HG03354 (cell line): ENCODE results near the gene BTBD16.

Source experiments
- ATAC-seq: cut with Tn5 transposase; IDR thresholded peaks from one replicate; pipeline ENCODE4 v1.9.1; 2021; ENCODE audit warnings: mild to moderate bottlenecking; ENCODE audit not compliant: unreplicated experiment, poor library complexity, severe bottlenecking

Gene BTBD16

DNA sequence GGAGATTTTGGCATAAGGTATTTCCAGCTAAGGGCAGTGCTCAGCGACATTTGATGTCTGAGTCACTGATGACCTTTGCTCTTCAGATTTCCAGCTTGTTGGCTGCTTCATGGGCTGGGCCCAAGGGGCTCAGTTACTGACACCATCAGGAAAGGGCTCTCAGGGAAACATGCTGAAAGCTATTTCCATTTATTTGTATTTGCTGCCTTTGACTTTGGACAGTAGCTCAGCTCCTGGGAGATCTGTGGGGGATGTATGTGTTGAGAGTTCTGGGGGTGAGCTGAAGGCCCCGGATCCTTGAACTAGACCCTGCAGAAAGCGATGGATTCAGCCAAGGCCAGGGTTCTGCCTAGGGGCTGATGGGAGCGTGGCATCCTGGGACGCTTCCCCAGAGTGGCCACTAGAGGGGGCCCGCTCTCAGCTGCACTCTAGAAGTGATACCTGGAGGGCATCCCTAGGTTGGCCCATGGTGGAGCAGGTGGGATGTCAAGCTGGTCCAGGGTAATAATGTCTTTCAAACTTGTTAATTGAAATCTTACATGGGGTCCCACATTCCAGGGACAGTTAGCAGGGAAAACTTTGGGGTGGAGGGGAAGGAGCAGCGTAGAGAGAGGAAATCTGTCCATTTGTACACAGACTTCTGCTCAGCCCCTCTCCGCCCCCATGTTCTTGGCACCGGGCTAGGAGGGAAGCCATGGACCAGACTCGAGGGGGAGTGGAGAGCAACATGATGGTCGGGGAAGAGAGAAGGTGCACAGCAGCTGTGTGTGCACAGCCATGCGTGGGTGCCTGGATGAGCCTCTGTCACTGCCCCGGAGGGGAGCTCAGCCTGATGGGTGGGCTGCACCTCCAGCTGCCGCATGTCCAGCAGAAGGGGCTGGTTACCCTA lies 3.0 kb upstream of the BTBD16 start:
- ATAC-seq, result peak; percentile 90

DNA sequence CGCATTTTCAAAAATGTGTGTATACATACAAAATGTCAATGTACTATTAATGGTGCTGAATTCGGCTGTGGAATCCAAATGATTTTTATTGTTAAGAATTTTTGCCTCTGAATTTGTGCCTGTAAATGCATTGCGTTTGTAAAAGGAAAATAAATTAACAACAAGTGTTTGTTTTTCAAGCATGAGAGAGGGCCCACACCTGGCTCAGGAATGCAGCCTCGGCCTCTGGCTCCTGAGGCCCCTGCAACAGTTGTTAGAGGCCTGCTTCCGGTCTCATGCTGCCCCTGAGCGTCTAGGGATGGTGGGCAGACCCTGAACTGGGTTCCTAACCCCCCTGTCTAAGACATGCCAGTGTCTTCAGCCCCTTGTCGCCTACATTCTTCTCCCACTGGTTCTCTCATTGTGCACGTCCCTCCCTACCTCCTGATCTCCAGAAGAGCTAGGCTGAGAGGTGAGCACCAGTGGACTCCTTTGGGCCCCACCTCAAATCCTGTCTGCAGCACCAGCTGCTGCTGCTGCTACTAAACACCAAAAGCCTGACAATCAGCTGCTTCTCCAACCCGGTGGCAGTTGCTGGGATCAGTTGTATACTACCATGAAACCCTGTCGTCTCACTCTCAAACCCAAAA lies 1.9 kb upstream of the BTBD16 start:
- no peak for ATAC-seq

DNA sequence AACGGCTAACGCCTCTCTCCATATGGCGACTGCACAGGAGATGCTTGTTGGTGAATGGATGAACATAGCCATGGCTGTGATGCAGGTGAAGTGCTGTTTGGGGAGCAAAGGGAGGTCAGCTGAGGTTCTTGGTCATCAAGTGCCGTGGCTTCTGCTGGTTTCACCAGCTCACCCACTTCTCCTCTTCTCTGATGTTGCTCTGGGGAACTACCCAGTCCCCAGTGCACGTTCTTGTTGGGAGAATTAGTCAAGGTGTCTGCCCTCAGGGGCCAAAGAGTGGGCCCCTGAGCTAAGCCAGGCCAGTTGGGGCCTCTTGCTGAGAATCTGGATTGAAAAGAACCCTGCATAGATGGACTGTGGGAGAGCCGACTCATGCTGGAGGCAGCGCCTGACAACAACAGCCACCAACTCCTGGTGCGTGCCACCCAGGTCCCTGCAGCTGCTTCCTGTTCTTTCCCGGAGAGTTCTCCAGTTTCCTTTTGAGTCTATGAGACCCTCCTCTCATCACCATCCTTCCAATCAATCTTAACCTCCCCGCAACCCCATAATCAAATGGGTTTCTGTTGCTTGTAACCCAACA lies 3.0 kb downstream of the BTBD16 start:
- ATAC-seq, result no peak

GRCh38 chr10:122276611-122277208 lies 5.6 kb downstream of the BTBD16 start:
- no peak for ATAC-seq

DNA sequence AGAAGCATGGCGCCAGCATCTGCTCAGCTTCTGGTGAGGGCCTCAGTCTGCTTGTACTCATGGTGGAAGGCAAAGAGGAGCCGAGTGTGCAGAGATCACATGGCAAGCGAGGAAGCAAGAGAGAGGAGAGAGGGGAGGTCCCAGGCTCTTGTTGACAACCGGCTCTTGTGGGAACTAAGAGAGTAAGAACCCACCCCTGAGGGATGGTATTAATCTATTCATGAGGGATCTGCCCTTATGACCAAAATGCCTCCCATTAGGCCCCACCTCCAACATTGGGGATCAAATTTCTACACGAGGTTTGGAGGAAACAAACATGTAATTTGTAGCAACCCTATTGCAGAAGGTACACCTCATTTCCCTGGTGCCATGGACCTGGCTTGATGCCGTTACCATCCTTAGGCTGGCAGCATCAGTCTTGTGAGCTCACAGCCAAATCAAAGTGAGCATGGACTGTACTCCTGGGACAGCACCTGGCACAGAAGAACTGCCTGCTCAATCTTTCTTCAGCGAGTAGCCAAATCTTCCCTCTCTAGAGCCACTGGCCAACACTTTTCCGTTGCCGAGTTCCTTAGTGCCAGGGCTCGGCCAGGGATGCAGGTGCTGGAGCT lies 6.5 kb downstream of the BTBD16 start:
- no peak for ATAC-seq

DNA sequence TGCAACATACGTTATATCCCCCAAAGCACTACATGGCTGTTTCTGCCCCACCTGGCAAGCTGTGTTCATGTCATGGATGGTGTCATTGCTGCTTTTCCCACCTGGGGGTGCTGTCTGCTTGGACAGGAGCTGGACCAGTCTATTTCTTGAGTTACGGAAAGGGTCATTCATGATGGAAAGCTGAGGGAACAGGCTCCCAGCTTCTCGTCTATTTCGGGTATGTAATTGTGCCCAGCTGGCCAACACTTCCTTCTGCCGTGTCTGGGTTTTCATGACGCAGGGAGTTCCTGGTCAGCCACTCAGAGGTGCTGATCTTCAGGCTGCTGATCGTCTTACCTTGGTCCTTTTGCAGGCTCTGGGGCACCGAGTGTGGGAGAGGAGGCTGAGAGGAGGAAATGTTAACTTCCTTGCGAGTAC lies 8.6 kb downstream of the BTBD16 start:
- no peak for ATAC-seq

DNA sequence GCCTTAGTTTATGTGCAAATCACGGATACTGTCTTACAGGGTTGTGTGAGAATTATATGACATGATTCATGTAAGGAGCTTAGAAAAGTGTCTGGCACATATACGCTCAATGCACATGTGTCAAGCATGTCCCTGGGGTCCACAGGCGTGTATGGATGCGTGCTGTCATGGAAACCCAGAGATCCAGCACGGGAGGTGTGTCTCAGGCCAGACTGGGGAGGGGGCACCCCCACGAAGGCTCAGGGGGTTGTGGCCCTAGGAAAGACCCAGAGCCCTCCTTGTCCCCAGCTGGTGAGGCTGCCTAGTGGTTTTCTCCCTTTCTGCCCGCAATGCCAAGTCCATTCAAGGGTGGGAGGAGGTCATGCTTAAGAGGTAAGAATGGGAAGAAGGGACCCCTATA lies 9.1 kb downstream of the BTBD16 start:
- ATAC-seq, result no peak

GRCh38 chr10:122281018-122281626 lies 10.0 kb downstream of the BTBD16 start:
- ATAC-seq, result no peak

- ATAC-seq, result no peak
Measured at GRCh38 chr10:122281751-122282150, 10.7 kb downstream of the BTBD16 start.

- ATAC-seq, result no peak
Measured at GRCh38 chr10:122282253-122282671, 11.2 kb downstream of the BTBD16 start.

- ATAC-seq, result no peak
Measured at GRCh38 chr10:122282909-122283308, 11.8 kb downstream of the BTBD16 start.

- ATAC-seq, result no peak
Measured at GRCh38 chr10:122285506-122286444, 14.7 kb downstream of the BTBD16 start.

DNA sequence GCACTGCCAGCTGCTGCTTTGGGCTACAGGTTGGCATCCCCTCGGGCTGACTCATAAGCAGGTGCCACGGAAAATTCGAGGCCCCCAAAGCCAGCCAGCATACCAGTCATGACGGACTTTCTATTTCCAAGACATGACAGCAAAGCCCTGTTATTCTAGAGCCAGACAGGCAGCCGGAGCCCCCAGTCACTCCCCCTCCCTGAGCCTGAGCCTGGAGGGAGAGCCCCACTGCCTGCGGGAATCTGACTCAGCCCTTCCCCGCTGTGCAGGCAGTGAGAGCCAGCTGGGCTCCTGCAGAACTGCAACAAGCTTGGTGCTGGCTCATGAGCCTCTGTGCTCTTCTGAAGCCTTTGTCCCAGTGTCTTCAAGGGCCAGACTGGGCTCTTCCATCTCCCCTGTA lies 15.8 kb downstream of the BTBD16 start:
- no peak for ATAC-seq

DNA sequence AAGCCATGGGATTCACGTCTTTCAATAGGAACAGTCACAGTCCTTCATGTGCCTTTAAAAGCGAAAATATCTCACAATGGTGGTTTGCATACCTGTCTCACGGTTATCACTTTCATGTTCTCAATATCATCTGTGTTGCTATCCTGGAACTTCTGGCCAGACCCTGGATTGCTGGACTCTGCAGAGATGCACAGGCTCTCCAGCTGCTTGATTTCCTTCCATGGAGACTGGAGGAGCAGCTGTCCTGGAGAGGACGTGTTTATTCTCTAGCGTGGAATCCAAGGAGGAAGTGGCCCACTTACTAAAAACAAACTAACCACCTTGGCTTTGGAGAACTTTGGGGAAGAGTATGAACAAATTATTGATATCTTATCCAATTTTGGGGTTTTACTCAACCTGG lies 16.5 kb downstream of the BTBD16 start:
- no peak for ATAC-seq

- ATAC-seq, result no peak
Measured at GRCh38 chr10:122288262-122288661, 17.2 kb downstream of the BTBD16 start.

GRCh38 chr10:122288917-122289316 lies 17.8 kb downstream of the BTBD16 start:
- no peak for ATAC-seq

GRCh38 chr10:122290334-122290733 lies 19.2 kb downstream of the BTBD16 start:
- ATAC-seq, result no peak

DNA sequence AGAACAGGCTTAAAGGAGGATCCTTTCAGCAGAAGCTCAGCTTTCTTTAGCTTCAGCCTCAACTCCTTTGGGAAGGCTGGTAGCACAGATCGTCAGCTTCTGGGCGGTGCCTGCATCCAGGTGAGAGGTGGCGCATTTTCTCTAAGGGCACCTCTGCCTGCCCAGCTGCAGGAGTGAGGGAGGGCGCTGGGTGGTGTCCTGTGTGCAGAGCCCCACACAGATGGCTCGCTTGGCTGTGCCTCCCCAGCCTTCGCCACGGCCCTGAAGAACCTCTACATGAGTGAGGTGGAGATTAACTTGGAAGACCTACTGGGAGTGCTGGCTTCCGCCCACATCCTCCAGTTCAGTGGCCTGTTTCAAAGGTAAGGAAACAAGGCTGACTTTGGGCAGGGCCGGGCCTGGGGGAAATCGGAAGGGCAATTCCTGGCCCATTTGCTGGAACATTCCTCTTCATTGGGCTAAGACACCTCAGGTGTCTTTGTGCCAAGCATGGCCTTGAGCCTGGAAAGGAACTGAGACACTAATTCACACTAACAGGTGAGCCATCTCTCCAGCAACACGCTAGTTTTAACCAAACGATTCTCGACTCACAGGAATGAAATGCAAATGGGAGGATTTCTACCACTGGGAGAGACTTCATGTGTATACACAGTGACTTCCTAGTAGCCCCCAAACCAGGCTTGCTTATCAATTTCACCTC lies 19.9 kb downstream of the BTBD16 start:
- no peak for ATAC-seq
